ENCODE data around the gene ANK3.

DNA sequence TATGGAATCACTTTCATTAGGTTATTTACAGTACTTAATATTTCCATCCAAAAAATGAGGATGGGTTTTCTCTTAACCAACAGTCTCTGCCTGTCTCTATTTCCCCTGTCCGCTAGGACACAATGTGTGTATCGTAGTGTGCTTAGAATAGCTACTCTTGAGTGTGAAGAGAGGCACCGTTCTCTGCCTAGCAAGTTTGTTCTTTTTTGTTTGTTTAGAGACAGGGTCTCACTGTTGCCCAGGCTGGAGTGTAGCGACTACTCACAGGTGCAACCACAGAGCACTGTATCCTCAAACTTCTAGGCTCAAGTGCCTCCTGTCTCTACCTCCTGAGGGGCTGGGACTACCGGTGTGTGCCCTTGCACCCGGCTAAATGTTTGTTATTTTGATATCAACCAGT lies 121.9 kb downstream of the ANK3 start:
- TF ChIP-seq, protein P1, sequence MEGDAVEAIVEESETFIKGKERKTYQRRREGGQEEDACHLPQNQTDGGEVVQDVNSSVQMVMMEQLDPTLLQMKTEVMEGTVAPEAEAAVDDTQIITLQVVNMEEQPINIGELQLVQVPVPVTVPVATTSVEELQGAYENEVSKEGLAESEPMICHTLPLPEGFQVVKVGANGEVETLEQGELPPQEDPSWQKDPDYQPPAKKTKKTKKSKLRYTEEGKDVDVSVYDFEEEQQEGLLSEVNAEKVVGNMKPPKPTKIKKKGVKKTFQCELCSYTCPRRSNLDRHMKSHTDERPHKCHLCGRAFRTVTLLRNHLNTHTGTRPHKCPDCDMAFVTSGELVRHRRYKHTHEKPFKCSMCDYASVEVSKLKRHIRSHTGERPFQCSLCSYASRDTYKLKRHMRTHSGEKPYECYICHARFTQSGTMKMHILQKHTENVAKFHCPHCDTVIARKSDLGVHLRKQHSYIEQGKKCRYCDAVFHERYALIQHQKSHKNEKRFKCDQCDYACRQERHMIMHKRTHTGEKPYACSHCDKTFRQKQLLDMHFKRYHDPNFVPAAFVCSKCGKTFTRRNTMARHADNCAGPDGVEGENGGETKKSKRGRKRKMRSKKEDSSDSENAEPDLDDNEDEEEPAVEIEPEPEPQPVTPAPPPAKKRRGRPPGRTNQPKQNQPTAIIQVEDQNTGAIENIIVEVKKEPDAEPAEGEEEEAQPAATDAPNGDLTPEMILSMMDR (IDR thresholded peaks at IDR 0.05): no peak
- no peak for TF ChIP-seq POLR2A (IDR thresholded peaks at IDR 0.05)
